Tibial nerve (tissue), 3 donors: Measurements from ENCODE around the gene EXOC3.

Experiments used
- POLR2A ChIP-seq, 2 donors: fragments of 450-650 bp; IDR thresholded peaks; one replicate each; pipeline ENCODE4 v1.6.1; 2017; ENCODE audit warnings: antibody characterized with exemption in 2 of 2, mild to moderate bottlenecking in 2 of 2, moderate library complexity in 2 of 2
- TF ChIP-seq, protein P1 (sequence below), 5 experiments: fragments of 200-600 bp in 3 of 5; fragments of 450-650 bp in 2 of 5; sonication (generic) in 3 of 5; IDR thresholded peaks; one replicate each; pipeline ENCODE4 v1.5.1; 2016 to 2019; ENCODE audit warnings: antibody characterized with exemption in 5 of 5, mild to moderate bottlenecking in 3 of 5, moderate library complexity in 2 of 5

DNA sequence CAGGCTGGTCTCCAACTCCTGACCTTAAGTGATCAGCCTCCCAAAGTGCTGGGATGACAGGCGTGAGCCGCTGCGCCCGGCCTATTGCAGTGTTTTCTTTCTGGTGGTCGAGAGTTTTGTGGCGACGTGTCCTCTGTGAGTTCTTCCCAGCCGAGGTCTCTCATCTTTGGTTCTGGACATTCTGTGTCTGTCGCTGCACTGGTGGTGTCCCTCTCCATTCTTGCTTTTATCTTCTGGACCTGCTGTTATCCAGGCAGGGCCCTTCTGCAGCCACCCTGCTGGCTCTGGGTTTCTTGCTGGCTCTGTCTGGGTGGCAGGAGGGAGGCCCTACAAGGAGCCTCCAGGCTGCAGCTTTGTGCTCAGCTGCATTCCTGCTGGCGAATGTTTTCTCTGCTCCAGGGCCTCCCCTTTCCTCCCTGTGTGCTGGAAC, 49.1 kb upstream of the EXOC3 start:
- TF ChIP-seq POLR2A (IDR thresholded peaks at IDR 0.05): no peak
- TF ChIP-seq, protein P1, sequence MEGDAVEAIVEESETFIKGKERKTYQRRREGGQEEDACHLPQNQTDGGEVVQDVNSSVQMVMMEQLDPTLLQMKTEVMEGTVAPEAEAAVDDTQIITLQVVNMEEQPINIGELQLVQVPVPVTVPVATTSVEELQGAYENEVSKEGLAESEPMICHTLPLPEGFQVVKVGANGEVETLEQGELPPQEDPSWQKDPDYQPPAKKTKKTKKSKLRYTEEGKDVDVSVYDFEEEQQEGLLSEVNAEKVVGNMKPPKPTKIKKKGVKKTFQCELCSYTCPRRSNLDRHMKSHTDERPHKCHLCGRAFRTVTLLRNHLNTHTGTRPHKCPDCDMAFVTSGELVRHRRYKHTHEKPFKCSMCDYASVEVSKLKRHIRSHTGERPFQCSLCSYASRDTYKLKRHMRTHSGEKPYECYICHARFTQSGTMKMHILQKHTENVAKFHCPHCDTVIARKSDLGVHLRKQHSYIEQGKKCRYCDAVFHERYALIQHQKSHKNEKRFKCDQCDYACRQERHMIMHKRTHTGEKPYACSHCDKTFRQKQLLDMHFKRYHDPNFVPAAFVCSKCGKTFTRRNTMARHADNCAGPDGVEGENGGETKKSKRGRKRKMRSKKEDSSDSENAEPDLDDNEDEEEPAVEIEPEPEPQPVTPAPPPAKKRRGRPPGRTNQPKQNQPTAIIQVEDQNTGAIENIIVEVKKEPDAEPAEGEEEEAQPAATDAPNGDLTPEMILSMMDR (IDR thresholded peaks at IDR 0.05): no peak
